ENCODE measurements around the gene SMARCE1. TPM values are rescaled to one million over a fixed set of nuclear protein-coding genes. Genes with fewer than 3 reads are reported as not detected.

Gene SMARCE1
- total RNA-seq, 1 donor = 119 TPM

DNA sequence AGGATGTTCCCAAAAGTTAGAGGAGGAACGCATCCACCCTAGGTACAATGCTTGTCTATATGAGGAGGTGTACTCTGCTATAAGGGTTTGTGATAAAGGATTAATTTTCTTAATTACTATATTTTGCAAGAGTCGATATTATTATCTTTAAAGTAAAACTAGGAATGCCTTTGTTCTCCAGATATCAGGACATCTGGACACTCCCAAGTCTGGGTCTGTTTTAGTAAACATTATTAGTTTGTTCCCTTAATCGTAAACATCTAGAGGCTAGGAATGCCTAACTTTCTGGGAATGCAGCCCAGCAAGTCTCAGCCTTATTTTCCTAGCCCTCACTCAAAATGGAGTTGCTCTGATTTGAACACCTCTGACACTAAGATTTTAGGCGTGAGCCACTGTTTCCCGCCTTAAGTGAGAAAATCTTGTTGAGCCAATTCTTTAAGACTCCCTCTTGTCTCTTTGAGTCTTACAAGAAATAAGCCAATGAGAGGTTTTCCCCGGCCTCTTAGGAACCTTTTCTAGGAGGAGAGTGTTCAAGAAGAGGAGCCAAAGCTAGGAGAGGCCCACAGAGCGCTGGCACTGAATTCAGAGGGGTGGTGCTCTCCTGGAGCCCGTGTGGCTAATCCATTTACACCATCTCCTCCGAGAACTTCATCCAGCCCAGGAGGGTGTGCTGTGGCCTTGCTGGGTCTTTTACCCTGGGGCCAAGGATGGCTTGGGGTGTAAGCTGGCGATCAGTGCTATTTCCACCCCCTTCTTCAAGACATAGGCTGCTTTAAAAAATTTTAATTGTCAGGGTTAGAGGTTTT is 40.9 kb downstream of the SMARCE1 start:
- TF ChIP-seq CTCF (IDR thresholded peaks at IDR 0.05; ENCODE audit: insufficient read depth, low read length) = no peak
- no peak overlapping the region for H3K4me3 ChIP-seq (ENCODE audit: low read depth, low read length)
- DNase-seq (ENCODE audit: low read depth) = no peak

GRCh38 chr17:40605306-40605705 is 42.3 kb downstream of the SMARCE1 start:
- TF ChIP-seq CTCF (IDR thresholded peaks at IDR 0.05; ENCODE audit: insufficient read depth, low read length) = no peak
- no peak for DNase-seq (ENCODE audit: low read depth)
- H3K4me3 ChIP-seq (ENCODE audit: low read depth, low read length) = no peak overlapping the region

DNA sequence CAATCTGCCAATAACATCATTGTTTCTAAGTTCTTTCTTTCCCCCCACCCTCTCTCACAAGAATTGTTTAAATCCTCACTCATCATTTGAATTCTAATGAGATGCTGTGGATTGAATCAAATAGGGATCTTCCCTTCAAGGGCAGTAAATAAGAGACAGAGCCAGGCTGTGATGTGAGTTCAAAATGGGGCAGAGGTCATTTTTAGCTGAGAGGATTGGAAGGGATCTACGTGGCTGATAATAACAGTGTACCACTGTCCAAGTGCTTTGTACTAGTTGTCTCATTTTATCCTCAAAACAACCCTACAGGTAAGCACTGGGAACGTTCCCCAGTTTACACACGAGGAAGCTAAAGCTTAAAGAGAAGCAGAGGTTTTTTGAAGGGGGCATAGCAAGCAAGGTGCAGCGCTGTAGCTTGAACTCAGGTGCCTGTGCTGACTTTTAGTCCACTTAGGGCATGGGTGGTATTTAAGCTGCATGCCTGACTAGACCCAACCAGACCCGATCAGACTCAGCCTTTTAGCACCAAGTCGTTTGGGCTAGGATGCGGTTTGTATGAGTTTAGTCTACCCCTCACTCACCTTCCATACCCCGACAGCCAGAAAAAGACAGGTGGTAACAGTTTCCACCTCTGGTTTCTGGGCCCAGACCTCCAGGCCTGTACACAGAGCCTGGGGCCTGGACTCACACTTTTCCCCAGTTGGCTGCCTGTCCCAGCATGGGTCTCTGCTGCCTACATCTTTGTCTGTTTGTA is 43.1 kb downstream of the SMARCE1 start:
- no peak for DNase-seq (ENCODE audit: low read depth)
- H3K4me3 ChIP-seq (ENCODE audit: low read depth, low read length) = no peak overlapping the region
- no peak for TF ChIP-seq CTCF (IDR thresholded peaks at IDR 0.05; ENCODE audit: insufficient read depth, low read length)

GRCh38 chr17:40602445-40603443 is 44.9 kb downstream of the SMARCE1 start:
- H3K4me3 ChIP-seq (ENCODE audit: low read depth, low read length) = no peak overlapping the region
- no peak for DNase-seq (ENCODE audit: low read depth)
- no peak for TF ChIP-seq CTCF (IDR thresholded peaks at IDR 0.05; ENCODE audit: insufficient read depth, low read length)

- DNase-seq (ENCODE audit: low read depth) = no peak
- no peak for TF ChIP-seq CTCF (IDR thresholded peaks at IDR 0.05; ENCODE audit: insufficient read depth, low read length)
- no peak overlapping the region for H3K4me3 ChIP-seq (ENCODE audit: low read depth, low read length)
Observed at GRCh38 chr17:40600486-40601046, 47.1 kb downstream of the SMARCE1 start.

GRCh38 chr17:40599468-40599763 is 48.2 kb downstream of the SMARCE1 start:
- no peak overlapping the region for H3K4me3 ChIP-seq (ENCODE audit: low read depth, low read length)
- no peak for TF ChIP-seq CTCF (IDR thresholded peaks at IDR 0.05; ENCODE audit: insufficient read depth, low read length)

More at GRCh38 chr17:40599468-40599763, 48.2 kb downstream of the SMARCE1 start:
- DNase-seq (ENCODE audit: low read depth) = no peak

All from fibroblast of the aortic adventitia (primary cell).